Measurements from ENCODE around the gene CENPO.

The CENPO gene

GRCh38 chr2:24766609-24767008 is 26.6 kb upstream of the CENPO start:
- Histone ChIP-seq H3K27me3 (ENCODE audit: control insufficient read depth, insufficient read depth, low read length) (no peaks in the 10 kb centered on the region), H3K4me1 (ENCODE audit: control insufficient read depth, insufficient read depth, low read length) (no peaks in the 10 kb centered on the region), H3K36me3 (ENCODE audit: insufficient read depth, low read length) (peaks cover 15% of the 10 kb centered on the region), H3K4me2 (ENCODE audit: low read length) (no peak overlapping the region), H3K9me3 (replicated peaks; ENCODE audit: low read length) (no peaks in the 10 kb centered on the region), H3K9ac (ENCODE audit: low read depth, low read length) (no peak overlapping the region), H3K4me3 (ENCODE audit: low read length) (no peak overlapping the region)

GRCh38 chr2:24768013-24768412 is 25.2 kb upstream of the CENPO start:
- Histone ChIP-seq H3K4me3 (ENCODE audit: low read length) (no peak overlapping the region), H3K9me3 (replicated peaks; ENCODE audit: low read length) (no peaks in the 10 kb centered on the region), H3K4me2 (ENCODE audit: low read length) (no peak overlapping the region), H3K4me1 (ENCODE audit: control insufficient read depth, insufficient read depth, low read length) (no peaks in the 10 kb centered on the region), H3K9ac (ENCODE audit: low read depth, low read length) (no peak overlapping the region), H3K36me3 (ENCODE audit: insufficient read depth, low read length) (peaks cover 10% of the 10 kb centered on the region), H3K27me3 (ENCODE audit: control insufficient read depth, insufficient read depth, low read length) (no peaks in the 10 kb centered on the region)

GRCh38 chr2:24768601-24769000 is 24.6 kb upstream of the CENPO start:
- no peak overlapping the region for H3K9ac ChIP-seq (ENCODE audit: low read depth, low read length)
- H3K9me3 ChIP-seq (replicated peaks; ENCODE audit: low read length): no peaks in the 10 kb centered on the region
- H3K36me3 ChIP-seq (ENCODE audit: insufficient read depth, low read length): peaks cover 10% of the 10 kb centered on the region
- H3K4me3 ChIP-seq (ENCODE audit: low read length): no peak overlapping the region
- H3K4me1 ChIP-seq (ENCODE audit: control insufficient read depth, insufficient read depth, low read length): no peaks in the 10 kb centered on the region
- H3K27me3 ChIP-seq (ENCODE audit: control insufficient read depth, insufficient read depth, low read length): no peaks in the 10 kb centered on the region
- no peak overlapping the region for H3K4me2 ChIP-seq (ENCODE audit: low read length)

- H3K36me3 ChIP-seq (ENCODE audit: insufficient read depth, low read length): no peaks in the 10 kb centered on the region
- H3K27me3 ChIP-seq (ENCODE audit: control insufficient read depth, insufficient read depth, low read length): no peaks in the 10 kb centered on the region
- no peaks in the 10 kb centered on the region for H3K9me3 ChIP-seq (replicated peaks; ENCODE audit: low read length)
- H3K4me1 ChIP-seq (ENCODE audit: control insufficient read depth, insufficient read depth, low read length): no peaks in the 10 kb centered on the region
- H3K4me3 ChIP-seq (ENCODE audit: low read length): no peak overlapping the region
- no peak overlapping the region for H3K4me2 ChIP-seq (ENCODE audit: low read length)
- no peak overlapping the region for H3K9ac ChIP-seq (ENCODE audit: low read depth, low read length)
These were observed 22.2 kb upstream of the CENPO start for GRCh38 chr2:24771061-24771460.

GRCh38 chr2:24771764-24772586 is 21.2 kb upstream of the CENPO start:
- Histone ChIP-seq H3K9me3 (replicated peaks; ENCODE audit: low read length) (no peaks in the 10 kb centered on the region), H3K9ac (ENCODE audit: low read depth, low read length) (no peak overlapping the region), H3K27me3 (ENCODE audit: control insufficient read depth, insufficient read depth, low read length) (no peaks in the 10 kb centered on the region), H3K4me2 (ENCODE audit: low read length) (no peak overlapping the region), H3K36me3 (ENCODE audit: insufficient read depth, low read length) (no peaks in the 10 kb centered on the region), H3K4me1 (ENCODE audit: control insufficient read depth, insufficient read depth, low read length) (no peaks in the 10 kb centered on the region), H3K4me3 (ENCODE audit: low read length) (no peak overlapping the region)

- Histone ChIP-seq H3K9me3 (replicated peaks; ENCODE audit: low read length) (no peaks in the 10 kb centered on the region), H3K4me3 (ENCODE audit: low read length) (no peak overlapping the region)
These were observed 18.9 kb upstream of the CENPO start for GRCh38 chr2:24774373-24774772.

GRCh38 chr2:24779116-24779515 is 14.1 kb upstream of the CENPO start:
- Histone ChIP-seq H3K27me3 (ENCODE audit: control insufficient read depth, insufficient read depth, low read length) (no peaks in the 10 kb centered on the region), H3K4me2 (ENCODE audit: low read length) (no peak overlapping the region), H3K4me3 (ENCODE audit: low read length) (no peak overlapping the region), H3K36me3 (ENCODE audit: insufficient read depth, low read length) (no peaks in the 10 kb centered on the region), H3K4me1 (ENCODE audit: control insufficient read depth, insufficient read depth, low read length) (no peaks in the 10 kb centered on the region), H3K9ac (ENCODE audit: low read depth, low read length) (no peak overlapping the region), H3K9me3 (replicated peaks; ENCODE audit: low read length) (no peaks in the 10 kb centered on the region)

More at GRCh38 chr2:24774373-24774772, 18.9 kb upstream of the CENPO start:
- Histone ChIP-seq H3K4me1 (ENCODE audit: control insufficient read depth, insufficient read depth, low read length) (no peaks in the 10 kb centered on the region), H3K36me3 (ENCODE audit: insufficient read depth, low read length) (no peaks in the 10 kb centered on the region), H3K9ac (ENCODE audit: low read depth, low read length) (no peak overlapping the region), H3K4me2 (ENCODE audit: low read length) (no peak overlapping the region), H3K27me3 (ENCODE audit: control insufficient read depth, insufficient read depth, low read length) (no peaks in the 10 kb centered on the region)

GRCh38 chr2:24783641-24784040 is 9.6 kb upstream of the CENPO start:
- Histone ChIP-seq H3K4me2 (ENCODE audit: low read length) (no peak overlapping the region), H3K4me3 (ENCODE audit: low read length) (no peak overlapping the region), H3K9me3 (replicated peaks; ENCODE audit: low read length) (no peaks in the 10 kb centered on the region), H3K9ac (ENCODE audit: low read depth, low read length) (no peak overlapping the region), H3K36me3 (ENCODE audit: insufficient read depth, low read length) (no peaks in the 10 kb centered on the region), H3K4me1 (ENCODE audit: control insufficient read depth, insufficient read depth, low read length) (no peaks in the 10 kb centered on the region), H3K27me3 (ENCODE audit: control insufficient read depth, insufficient read depth, low read length) (no peaks in the 10 kb centered on the region)

- no peaks in the 10 kb centered on the region for H3K4me1 ChIP-seq (ENCODE audit: control insufficient read depth, insufficient read depth, low read length)
- H3K9ac ChIP-seq (ENCODE audit: low read depth, low read length): no peak overlapping the region
- H3K4me2 ChIP-seq (ENCODE audit: low read length): no peak overlapping the region
- H3K27me3 ChIP-seq (ENCODE audit: control insufficient read depth, insufficient read depth, low read length): no peaks in the 10 kb centered on the region
- no peaks in the 10 kb centered on the region for H3K36me3 ChIP-seq (ENCODE audit: insufficient read depth, low read length)
- no peaks in the 10 kb centered on the region for H3K9me3 ChIP-seq (replicated peaks; ENCODE audit: low read length)
- no peak overlapping the region for H3K4me3 ChIP-seq (ENCODE audit: low read length)
These were observed 7.4 kb upstream of the CENPO start for GRCh38 chr2:24785671-24786321.

GRCh38 chr2:24787532-24787931 is 5.7 kb upstream of the CENPO start:
- Histone ChIP-seq H3K27me3 (ENCODE audit: control insufficient read depth, insufficient read depth, low read length) (no peaks in the 10 kb centered on the region), H3K36me3 (ENCODE audit: insufficient read depth, low read length) (no peaks in the 10 kb centered on the region), H3K4me2 (ENCODE audit: low read length) (no peak overlapping the region), H3K9me3 (replicated peaks; ENCODE audit: low read length) (no peaks in the 10 kb centered on the region), H3K9ac (ENCODE audit: low read depth, low read length) (no peak overlapping the region), H3K4me1 (ENCODE audit: control insufficient read depth, insufficient read depth, low read length) (no peaks in the 10 kb centered on the region), H3K4me3 (ENCODE audit: low read length) (no peak overlapping the region)

GRCh38 chr2:24788816-24789215 is 4.4 kb upstream of the CENPO start:
- Histone ChIP-seq H3K27me3 (ENCODE audit: control insufficient read depth, insufficient read depth, low read length) (no peaks in the 10 kb centered on the region), H3K9me3 (replicated peaks; ENCODE audit: low read length) (no peaks in the 10 kb centered on the region), H3K9ac (ENCODE audit: low read depth, low read length) (no peak overlapping the region), H3K4me1 (ENCODE audit: control insufficient read depth, insufficient read depth, low read length) (no peaks in the 10 kb centered on the region), H3K4me2 (ENCODE audit: low read length) (no peak overlapping the region), H3K4me3 (ENCODE audit: low read length) (no peak overlapping the region), H3K36me3 (ENCODE audit: insufficient read depth, low read length) (no peaks in the 10 kb centered on the region)

- Histone ChIP-seq H3K27me3 (ENCODE audit: control insufficient read depth, insufficient read depth, low read length) (no peaks in the 10 kb centered on the region), H3K9me3 (replicated peaks; ENCODE audit: low read length) (no peaks in the 10 kb centered on the region), H3K4me2 (ENCODE audit: low read length) (no peak overlapping the region), H3K9ac (ENCODE audit: low read depth, low read length) (no peak overlapping the region), H3K36me3 (ENCODE audit: insufficient read depth, low read length) (no peaks in the 10 kb centered on the region), H3K4me1 (ENCODE audit: control insufficient read depth, insufficient read depth, low read length) (peaks cover 12% of the 10 kb centered on the region), H3K4me3 (ENCODE audit: low read length) (no peak overlapping the region)
These were observed 1.8 kb upstream of the CENPO start for GRCh38 chr2:24791452-24791851.
